WI38 (cell line): Measurements from ENCODE around the gene SLC10A7.
"Not testable (repeated sequence)": the region's sequence is repeated elsewhere in the genome, so short reads cannot be mapped to it uniquely, and the experiment has no call there.

Source experiments
- H3K4me3 ChIP-seq: 2 replicates; pipeline ENCODE4 v1.5.1; 2011; ENCODE audit warnings: low read depth, mild to moderate bottlenecking, control low read depth, low read length
- CTCF ChIP-seq: IDR thresholded peaks from 2 replicates; pipeline ENCODE4 v1.5.1; 2012; ENCODE audit warnings: low read depth, mild to moderate bottlenecking, control low read depth, low read length

Gene SLC10A7

GRCh38 chr4:146370841-146371240 lies 150.9 kb downstream of the SLC10A7 start:
- H3K4me3 ChIP-seq, result no peak overlapping the region
- TF ChIP-seq CTCF, result no peak

- TF ChIP-seq CTCF, result no peak
- H3K4me3 ChIP-seq, result no peak overlapping the region
Measured at GRCh38 chr4:146369446-146369845, 152.3 kb downstream of the SLC10A7 start.

- no peak overlapping the region for H3K4me3 ChIP-seq
- TF ChIP-seq CTCF, result no peak
Measured at GRCh38 chr4:146368209-146368608, 153.5 kb downstream of the SLC10A7 start.

GRCh38 chr4:146367347-146367746 lies 154.4 kb downstream of the SLC10A7 start:
- TF ChIP-seq CTCF, result no peak
- H3K4me3 ChIP-seq, result no peak overlapping the region

- no peak overlapping the region for H3K4me3 ChIP-seq
- no peak for TF ChIP-seq CTCF
Measured at GRCh38 chr4:146359771-146360170, 162.0 kb downstream of the SLC10A7 start.

GRCh38 chr4:146350114-146350513 lies 171.6 kb downstream of the SLC10A7 start:
- H3K4me3 ChIP-seq, result not testable (repeated sequence)

- no peak overlapping the region for H3K4me3 ChIP-seq
- TF ChIP-seq CTCF, result no peak
Measured at GRCh38 chr4:146349306-146349705, 172.4 kb downstream of the SLC10A7 start.

GRCh38 chr4:146347822-146348221 lies 173.9 kb downstream of the SLC10A7 start:
- no peak for TF ChIP-seq CTCF
- no peak overlapping the region for H3K4me3 ChIP-seq
